IMR-90 (cell line): ENCODE results near the gene CHST5. TPM values are rescaled to one million over a fixed set of nuclear protein-coding genes. Genes with fewer than 3 reads are reported as not detected.

Experiments used
- ATAC-seq: fragments of 200-7000 bp; cut with Tn5 transposase; 2 replicates; pipeline ENCODE4 v1.9.1; 2020; ENCODE audit warnings: low read depth, mild to moderate bottlenecking, moderate library complexity
- BruUV-seq: library from RNA; stranded (reverse); fragments of 400-500 nt; replicated peaks from 2 replicates; lab custom pipeline; 2021; lab: Mats Ljungman, UMichigan
- CTCF ChIA-PET: fragments of 300-600 bp; formaldehyde crosslinking; extraction: SDS; loops from one replicate; lab custom pipeline; 2021; ENCODE audit warnings: antibody characterized with exemption; lab: Yijun Ruan, JAX
- POLR2A ChIA-PET: fragments of 300-600 bp; sonication (Branson Sonifier 250); formaldehyde crosslinking; loops from one replicate; lab custom pipeline; 2022; ENCODE audit warnings: antibody characterized with exemption; ENCODE audit not compliant: unreplicated experiment; lab: Charles Lee
- DNase-seq: peaks from one replicate; pipeline ENCODE4 v3.0.0; 2013
- H2AFZ ChIP-seq: replicated peaks from 2 replicates; pipeline ENCODE3; 2013; ENCODE audit warnings: low read length, mild to moderate bottlenecking; ENCODE audit not compliant: poor library complexity
- H2AK5ac ChIP-seq: 2 replicates; pipeline ENCODE4 v1.6.1; 2013; ENCODE audit warnings: low read depth, low read length, inconsistent platforms
- H2AK9ac ChIP-seq: replicated peaks from 2 replicates; pipeline ENCODE3; 2013; ENCODE audit warnings: mild to moderate bottlenecking, low read depth, low read length, moderate library complexity; ENCODE audit not compliant: poor library complexity
- H2BK120ac ChIP-seq: 2 replicates; pipeline ENCODE4 v1.6.1; 2013; ENCODE audit warnings: low read depth, low read length, inconsistent platforms
- H2BK15ac ChIP-seq: 3 replicates; pipeline ENCODE4 v1.6.1; 2013; ENCODE audit warnings: low read depth, low read length, inconsistent platforms
- H2BK20ac ChIP-seq: 2 replicates; pipeline ENCODE4 v1.6.1; 2013; ENCODE audit warnings: low read depth, mild to moderate bottlenecking, inconsistent platforms, low read length, moderate library complexity
- H2BK5ac ChIP-seq: 2 replicates; pipeline ENCODE4 v1.6.1; 2013; ENCODE audit warnings: mild to moderate bottlenecking, low read depth, low read length, inconsistent platforms; ENCODE audit not compliant: poor library complexity, severe bottlenecking
- H3K14ac ChIP-seq: replicated peaks from 2 replicates; pipeline ENCODE4 v1.6.1; 2013; ENCODE audit warnings: low read depth, low read length, inconsistent platforms
- H3K18ac ChIP-seq: 2 replicates; pipeline ENCODE4 v1.6.1; 2013; ENCODE audit warnings: low read depth, low read length, control low read depth
- H3K23ac ChIP-seq: 2 replicates; pipeline ENCODE4 v1.6.1; 2013; ENCODE audit warnings: low read depth, low read length, inconsistent platforms
- H3K27ac ChIP-seq: 2 replicates; pipeline ENCODE4 v1.5.1; 2013; ENCODE audit warnings: mild to moderate bottlenecking, control low read depth, low read length; ENCODE audit not compliant: insufficient read depth
- H3K27me3 ChIP-seq: 2 replicates; pipeline ENCODE4 v1.6.1; 2013; ENCODE audit warnings: low read length; ENCODE audit not compliant: control insufficient read depth, insufficient read depth
- H3K36me3 ChIP-seq: 2 replicates; pipeline ENCODE4 v1.6.1; 2013; ENCODE audit warnings: low read length, mixed read lengths; ENCODE audit not compliant: control insufficient read depth, insufficient read depth
- H3K4ac ChIP-seq: 2 replicates; pipeline ENCODE4 v1.6.1; 2013; ENCODE audit warnings: low read depth, low read length, inconsistent platforms
- H3K4me1 ChIP-seq: 2 replicates; pipeline ENCODE4 v1.6.1; 2013; ENCODE audit warnings: low read length, mixed read lengths; ENCODE audit not compliant: control insufficient read depth, insufficient read depth
- H3K4me2 ChIP-seq: 2 replicates; pipeline ENCODE4 v1.6.1; 2013; ENCODE audit warnings: low read depth, mild to moderate bottlenecking, control low read depth, low read length, moderate library complexity
- H3K4me3 ChIP-seq: 2 replicates; pipeline ENCODE4 v1.5.1; 2013; ENCODE audit warnings: low read depth, mild to moderate bottlenecking, control low read depth, low read length, moderate library complexity; ENCODE audit not compliant: insufficient read depth
- H3K56ac ChIP-seq: 2 replicates; pipeline ENCODE4 v1.6.1; 2013; ENCODE audit warnings: low read length, inconsistent platforms; ENCODE audit not compliant: insufficient read depth; ENCODE audit errors: extremely low read depth
- H3K79me1 ChIP-seq, 2 experiments: 2 replicates each; pipeline ENCODE4 v1.6.1; 2013; ENCODE audit warnings: low read length in 2 of 2, inconsistent platforms in 1 of 2, low read depth in 1 of 2
- H3K9ac ChIP-seq: 2 replicates; pipeline ENCODE4 v1.6.1; 2013; ENCODE audit warnings: low read depth, low read length, control low read depth
- H3K9me1 ChIP-seq: 2 replicates; pipeline ENCODE4 v1.6.1; 2013; ENCODE audit warnings: low read length, inconsistent platforms; ENCODE audit not compliant: insufficient read depth
- H3K9me3 ChIP-seq: 2 replicates; pipeline ENCODE4 v1.6.1; 2013; ENCODE audit warnings: low read length; ENCODE audit not compliant: control insufficient read depth, insufficient read depth
- H4K20me1 ChIP-seq: 2 replicates; pipeline ENCODE4 v1.6.1; 2013; ENCODE audit warnings: low read length, inconsistent platforms; ENCODE audit not compliant: insufficient read depth
- H4K5ac ChIP-seq: 2 replicates; pipeline ENCODE4 v1.6.1; 2013; ENCODE audit warnings: mild to moderate bottlenecking, low read depth, low read length, control low read depth
- H4K8ac ChIP-seq, 2 experiments: 2 replicates each; pipeline ENCODE4 v1.6.1; 2013; ENCODE audit warnings: low read depth in 2 of 2, low read length in 2 of 2, control low read depth in 1 of 2, inconsistent platforms in 1 of 2
- H4K91ac ChIP-seq: 2 replicates; pipeline ENCODE4 v1.6.1; 2013; ENCODE audit warnings: low read depth, low read length, inconsistent platforms; ENCODE audit not compliant: insufficient read depth
- BHLHE40 ChIP-seq: fragments of 150-350 bp; IDR thresholded peaks from 2 replicates; pipeline ENCODE4 v1.6.1; 2016; ENCODE audit warnings: mild to moderate bottlenecking, low read depth, low read length
- CEBPB ChIP-seq: IDR thresholded peaks from 2 replicates; pipeline ENCODE4 v1.6.1; 2012; ENCODE audit warnings: low read depth, low read length, improper control_type of control experiment
- CHD1 ChIP-seq: IDR thresholded peaks from 2 replicates; pipeline ENCODE4 v1.6.1; 2012; ENCODE audit warnings: low read depth, low read length, improper control_type of control experiment
- CTCF ChIP-seq: conservative IDR thresholded peaks from 2 replicates; pipeline ENCODE4 v1.5.1; 2012; ENCODE audit warnings: mild to moderate bottlenecking, low read depth, low read length, improper control_type of control experiment
- ELK1 ChIP-seq: fragments of 150-350 bp; IDR thresholded peaks from 2 replicates; pipeline ENCODE4 v1.6.1; 2016; ENCODE audit warnings: low read depth, mild to moderate bottlenecking, low read length, moderate library complexity, borderline replicate concordance
- FOS ChIP-seq: fragments of 150-350 bp; IDR thresholded peaks from 2 replicates; pipeline ENCODE4 v1.6.1; 2016; ENCODE audit warnings: low read depth, low read length
- MAFK ChIP-seq: IDR thresholded peaks from 2 replicates; pipeline ENCODE4 v1.6.1; 2012; ENCODE audit warnings: low read depth, low read length, improper control_type of control experiment
- MAZ ChIP-seq: IDR thresholded peaks from 2 replicates; pipeline ENCODE4 v1.6.1; 2012; ENCODE audit warnings: low read depth, mild to moderate bottlenecking, low read length, improper control_type of control experiment, moderate library complexity, borderline replicate concordance
- MXI1 ChIP-seq: IDR thresholded peaks from 2 replicates; pipeline ENCODE4 v1.6.1; 2012; ENCODE audit warnings: low read depth, mild to moderate bottlenecking, low read length, moderate library complexity, borderline replicate concordance
- NFE2L2 ChIP-seq: fragments of 150-350 bp; IDR thresholded peaks from 2 replicates; pipeline ENCODE4 v1.6.1; 2016; ENCODE audit warnings: low read depth, mild to moderate bottlenecking, low read length
- POLR2A ChIP-seq: IDR thresholded peaks from 2 replicates; pipeline ENCODE4 v1.6.1; 2012; ENCODE audit warnings: mild to moderate bottlenecking, low read depth, low read length
- RAD21 ChIP-seq: IDR thresholded peaks from 2 replicates; pipeline ENCODE4 v1.6.1; 2012; ENCODE audit warnings: low read length, improper control_type of control experiment
- RCOR1 ChIP-seq: IDR thresholded peaks from 2 replicates; pipeline ENCODE4 v1.6.1; 2012; ENCODE audit warnings: mild to moderate bottlenecking, low read length, improper control_type of control experiment; ENCODE audit not compliant: insufficient replicate concordance
- RFX5 ChIP-seq: IDR thresholded peaks from 2 replicates; pipeline ENCODE4 v1.8.0; 2012; ENCODE audit warnings: low read depth, mild to moderate bottlenecking, low read length, moderate library complexity
- SMC3 ChIP-seq: fragments of 150-350 bp; IDR thresholded peaks from 2 replicates; pipeline ENCODE4 v1.6.1; 2016; ENCODE audit warnings: low read depth, mild to moderate bottlenecking, antibody characterized with exemption, low read length, moderate library complexity
- USF2 ChIP-seq: fragments of 150-350 bp; IDR thresholded peaks from 2 replicates; pipeline ENCODE4 v1.6.1; 2017; ENCODE audit warnings: mild to moderate bottlenecking, antibody characterized with exemption, low read length, low read depth
- WGBS, 2 experiments: methylation state at CpG; one replicate each; pipeline versions ENCODE4 v1.1.5 to v1.1.7; 2013; ENCODE audit warnings: missing lambda C conversion rate in 2 of 2; ENCODE audit not compliant: insufficient read length in 1 of 2; ENCODE audit errors: extremely low coverage in 2 of 2; 5-methylcytosine and 5-hydroxymethylcytosine counted together
- dilution Hi-C: fragments of 300-500 bp; cut with HindIII; formaldehyde crosslinking; loops from one replicate; pipeline ENCODE4 v1.14.3; 2018; ENCODE audit warnings: low sequenced_read_pairs; ENCODE audit not compliant: unreplicated experiment
- in situ Hi-C: fragments of 300-500 bp; cut with MboI; formaldehyde crosslinking; loops from 3 replicates; pipeline ENCODE4 v1.14.3; 2019; ENCODE audit warnings: low sequenced_read_pairs, inconsistent platforms, mixed read lengths
- intact Hi-C: fragments of 100-400 bp; cut with micrococcal nuclease; formaldehyde crosslinking; loops from 2 replicates; pipeline ENCODE4 v1.10.0; 2022
- polyA plus RNA-seq, 3 experiments: library from polyadenylated mRNA; depleted of rRNA; stranded (reverse); fragments of >200 nt; gene quantifications; 2 replicates each; pipeline ENCODE4 v1.2.3, GENCODE V29; 2012; ENCODE audit warnings: low replicate concordance in 1 of 3
- total RNA-seq: library from RNA; depleted of rRNA; stranded (reverse); fragments of >200 nt; gene quantifications from 2 replicates; pipeline ENCODE4 v1.2.3, GENCODE V29; 2012

Gene CHST5
- total and polyA plus RNA-seq, 2 of the 4 experiments (the other 2 are of a cell fraction) = not detected

- Histone ChIP-seq H2AK9ac (peak overlapping the region; percentile 15), H3K18ac (no peak overlapping the region), H2AK5ac (no peak overlapping the region), H4K5ac (no peak overlapping the region), H4K20me1 (no peaks in the 10 kb centered on the region), H2BK5ac (no peak overlapping the region), H3K4me3 (no peak overlapping the region), H4K8ac (no peak overlapping the region), H3K14ac (no peak overlapping the region), H3K23ac (no peak overlapping the region), H2BK120ac (no peak overlapping the region), H3K9me1 (no peaks in the 10 kb centered on the region), H3K9me3 (no peaks in the 10 kb centered on the region), H3K4ac (no peak overlapping the region), H3K27me3 (peaks cover 15% of the 10 kb centered on the region), H4K91ac (no peak overlapping the region), H3K4me1 (no peaks in the 10 kb centered on the region), H2BK20ac (no peak overlapping the region), H2BK15ac (no peak overlapping the region), H2AFZ (no peak overlapping the region), H3K79me1 (no peaks in the 10 kb centered on the region), H3K4me2 (no peak overlapping the region), H3K36me3 (no peaks in the 10 kb centered on the region), H3K56ac (no peak overlapping the region), H3K27ac (no peak overlapping the region), H3K9ac (no peak overlapping the region)
- ChIA-PET POLR2A (no interaction called here), CTCF (no interaction called here)
- TF ChIP-seq MAFK (no peak), USF2 (no peak), CTCF (no peak), SMC3 (no peak), CHD1 (no peak), FOS (no peak), CEBPB (no peak), MAZ (no peak), BHLHE40 (no peak), NFE2L2 (no peak), RFX5 (no peak), RCOR1 (no peak), POLR2A (no peak), RAD21 (no peak), MXI1 (no peak), ELK1 (no peak)
- DNase-seq (no peak), ATAC-seq (no peak)
- 75% methylated on average over 4 of the region's 7 CpGs; no CpG with 5 or more reads in 1 of the 2 experiments for WGBS, 2 experiments
- in situ Hi-C loops = no loop called here
- dilution Hi-C loops = no loop called here
- intact Hi-C loops = no loop called here
- no TSS peak for BruUV-seq
Observed at GRCh38 chr16:75485230-75486013, 50.5 kb downstream of the CHST5 start.
